Skeletal muscle satellite cell (primary cell): Measurements from ENCODE around the gene EML4.
A peak's percentile ranks its signal among the peaks of the same experiment; 100 is the strongest.
"Not testable (repeated sequence)": the region's sequence is repeated elsewhere in the genome, so short reads cannot be mapped to it uniquely, and the experiment has no call there.

Source experiments
- H3K27me3 ChIP-seq: 2 replicates; pipeline ENCODE4 v1.7.0; 2013; ENCODE audit warnings: low read length; ENCODE audit not compliant: control insufficient read depth, insufficient read depth
- H3K36me3 ChIP-seq: 2 replicates; pipeline ENCODE4 v1.7.0; 2013; ENCODE audit warnings: mild to moderate bottlenecking, control low read depth, low read length; ENCODE audit not compliant: insufficient read depth
- H3K4me1 ChIP-seq: 2 replicates; pipeline ENCODE4 v1.7.0; 2013; ENCODE audit warnings: low read length; ENCODE audit not compliant: control insufficient read depth, insufficient read depth
- H3K4me2 ChIP-seq: 2 replicates; pipeline ENCODE4 v1.7.0; 2013; ENCODE audit warnings: mild to moderate bottlenecking, low read length
- H3K4me3 ChIP-seq: 2 replicates; pipeline ENCODE4 v1.7.0; 2013; ENCODE audit warnings: low read length
- H3K9ac ChIP-seq: 2 replicates; pipeline ENCODE4 v1.7.0; 2013; ENCODE audit warnings: mild to moderate bottlenecking, low read depth, low read length, moderate library complexity
- H3K9me3 ChIP-seq: replicated peaks from 2 replicates; pipeline ENCODE4 v1.7.0; 2013; ENCODE audit warnings: mild to moderate bottlenecking, control low read depth, low read length

Gene EML4

DNA sequence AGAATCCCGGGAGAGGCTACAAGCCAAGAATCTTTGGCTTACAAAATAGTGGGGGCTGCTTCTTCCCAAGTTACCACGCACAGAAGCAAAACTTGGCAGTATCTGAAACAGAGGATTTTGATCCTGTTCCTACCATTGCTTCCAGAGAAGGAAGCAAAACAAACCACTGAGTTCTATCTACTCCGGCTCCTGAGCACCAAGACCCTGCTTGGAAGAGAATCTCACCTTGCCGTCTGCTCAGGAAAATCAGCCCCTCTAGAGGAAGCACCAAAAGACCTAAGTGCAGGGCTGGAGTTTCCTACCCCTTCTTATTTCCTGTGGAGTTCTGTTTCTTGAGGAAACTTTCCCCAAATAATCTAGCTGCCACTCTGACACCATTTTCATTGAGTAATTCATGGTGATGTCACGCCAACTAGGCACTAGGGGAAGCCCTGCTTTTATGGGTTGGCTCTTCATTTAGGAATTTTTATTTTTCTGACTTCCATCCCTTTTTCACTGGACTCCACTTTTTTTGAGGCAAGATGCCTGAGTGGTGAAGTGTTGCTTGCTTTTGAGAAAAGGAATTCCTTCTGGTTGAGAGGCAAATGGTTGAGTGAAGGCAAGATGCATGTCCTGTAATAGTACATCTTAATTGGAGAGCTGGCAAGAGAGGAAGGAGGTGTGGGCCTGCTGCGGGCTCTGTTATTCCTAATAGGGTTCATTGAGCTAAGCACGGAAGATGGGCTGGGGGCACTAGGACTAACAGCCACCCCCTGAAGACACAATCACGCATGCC is 36.8 kb upstream of the EML4 start:
- peak overlapping the region; percentile 36 for H3K9ac ChIP-seq
- H3K4me3 ChIP-seq: peak overlapping the region; percentile 50
- peaks cover 42% of the 10 kb centered on the region for H3K4me1 ChIP-seq
- no peaks in the 10 kb centered on the region for H3K9me3 ChIP-seq
- no peaks in the 10 kb centered on the region for H3K36me3 ChIP-seq
- no peaks in the 10 kb centered on the region for H3K27me3 ChIP-seq
- peak overlapping the region; percentile 82 for H3K4me2 ChIP-seq

- Histone ChIP-seq H3K4me2 (peak overlapping the region; percentile 82), H3K4me3 (peak overlapping the region; percentile 50), H3K36me3 (no peaks in the 10 kb centered on the region), H3K9me3 (no peaks in the 10 kb centered on the region), H3K9ac (peak overlapping the region; percentile 33), H3K27me3 (no peaks in the 10 kb centered on the region), H3K4me1 (peaks cover 40% of the 10 kb centered on the region)
Observed at GRCh38 chr2:42132966-42133641, 36.0 kb upstream of the EML4 start.

DNA sequence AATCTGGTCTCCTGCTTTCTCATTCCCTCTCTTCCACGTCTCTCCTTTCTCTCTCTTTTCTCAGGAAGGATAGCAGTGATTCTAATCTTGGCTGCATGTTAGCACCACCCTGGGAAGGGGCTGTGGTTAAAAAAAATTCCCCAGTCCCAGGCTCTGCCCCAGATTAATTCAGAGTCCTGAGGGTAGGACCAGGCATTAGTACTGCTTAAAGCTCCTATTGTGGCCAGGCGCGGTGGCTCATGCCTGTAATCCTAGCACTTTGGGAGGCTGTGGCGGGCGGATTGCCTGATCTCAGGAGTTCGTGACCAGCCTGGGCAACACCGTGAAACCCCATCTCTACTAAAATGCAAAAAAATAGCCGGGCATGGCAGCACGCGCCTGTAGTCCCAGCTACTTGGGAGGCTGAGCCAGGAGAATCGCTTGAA is 35.4 kb upstream of the EML4 start:
- Histone ChIP-seq H3K4me1 (peaks cover 40% of the 10 kb centered on the region), H3K9me3 (no peaks in the 10 kb centered on the region), H3K4me2 (peak overlapping the region; percentile 82), H3K27me3 (no peaks in the 10 kb centered on the region), H3K36me3 (no peaks in the 10 kb centered on the region), H3K9ac (no peak overlapping the region), H3K4me3 (no peak overlapping the region)

DNA sequence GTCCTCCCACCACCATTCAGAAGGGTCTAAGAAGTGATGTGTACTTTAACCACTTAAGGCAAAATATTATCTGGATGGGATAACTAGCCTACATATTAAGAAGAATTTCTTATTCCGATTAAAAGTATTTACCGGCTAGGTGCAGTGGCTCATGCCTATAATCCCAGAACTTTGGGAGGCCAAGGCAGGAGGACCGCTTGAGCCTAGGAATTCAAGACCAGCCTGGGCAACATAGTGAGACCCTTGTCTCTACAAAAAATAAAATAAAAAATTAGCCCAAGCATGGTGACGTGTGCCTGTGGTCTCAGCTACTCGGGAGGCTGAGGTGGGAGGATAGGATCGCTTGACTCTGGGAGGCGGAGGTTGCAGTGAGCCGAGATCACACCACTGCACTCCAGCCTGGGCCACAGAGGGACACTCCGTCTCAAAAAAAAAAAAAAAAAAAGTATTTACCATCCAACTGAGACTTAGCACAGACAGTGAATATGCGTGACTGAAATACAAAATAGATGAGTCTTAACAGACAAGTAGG is 34.7 kb upstream of the EML4 start:
- H3K9ac ChIP-seq, H3K4me3 ChIP-seq, H3K27me3 ChIP-seq, H3K4me2 ChIP-seq, H3K36me3 ChIP-seq, H3K9me3 ChIP-seq: not testable (repeated sequence)
- peaks cover 40% of the 10 kb centered on the region for H3K4me1 ChIP-seq

DNA sequence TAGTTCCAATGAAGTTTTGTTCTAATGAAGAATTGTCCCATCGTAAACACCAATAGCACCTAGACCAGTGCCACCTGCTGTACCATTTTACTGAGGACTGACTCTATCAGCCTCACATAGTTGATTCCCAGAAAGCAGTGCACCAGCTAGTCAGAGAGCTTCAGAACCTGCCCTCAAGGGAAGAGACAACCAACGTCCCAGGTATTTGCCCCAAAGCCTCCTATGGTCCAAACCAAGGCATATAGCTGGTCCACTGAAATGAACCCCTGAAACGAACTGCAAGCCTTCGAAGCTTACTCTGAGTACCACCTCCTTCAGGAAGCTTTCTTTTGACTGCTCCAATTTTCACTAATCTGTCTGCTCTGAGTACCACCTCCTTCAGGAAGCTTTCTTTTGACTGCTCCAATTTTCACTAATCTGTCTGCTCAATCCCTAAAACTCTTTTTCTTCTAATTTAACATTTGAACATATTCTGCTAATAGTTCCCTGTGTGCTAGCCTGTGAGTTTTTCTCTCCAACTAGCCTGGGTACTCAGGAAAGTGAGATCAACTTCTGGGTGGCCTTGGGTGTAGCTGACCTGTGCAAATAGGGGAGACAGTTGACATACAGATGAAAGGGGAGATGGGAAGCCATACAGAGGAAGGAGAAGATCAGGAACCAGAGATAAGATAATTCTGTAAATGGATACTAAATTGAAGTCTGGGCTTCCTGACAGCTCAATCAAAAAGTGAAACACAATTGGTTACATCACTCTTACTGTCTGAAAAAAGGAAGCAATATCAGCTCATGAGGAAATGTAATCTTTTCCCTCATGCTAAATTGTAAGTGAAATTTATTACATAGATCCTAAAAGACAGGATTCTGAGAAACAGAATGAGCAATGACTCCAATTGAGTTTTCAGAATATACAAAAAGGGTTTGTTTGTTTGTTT is 33.5 kb upstream of the EML4 start:
- Histone ChIP-seq H3K27me3 (no peaks in the 10 kb centered on the region), H3K4me2 (no peak overlapping the region), H3K36me3 (no peaks in the 10 kb centered on the region), H3K9me3 (no peaks in the 10 kb centered on the region), H3K4me1 (peaks cover 40% of the 10 kb centered on the region), H3K4me3 (no peak overlapping the region), H3K9ac (no peak overlapping the region)

- Histone ChIP-seq H3K4me3 (no peak overlapping the region), H3K27me3 (no peaks in the 10 kb centered on the region), H3K4me1 (peaks cover 47% of the 10 kb centered on the region), H3K36me3 (no peaks in the 10 kb centered on the region), H3K9ac (no peak overlapping the region), H3K9me3 (no peaks in the 10 kb centered on the region), H3K4me2 (no peak overlapping the region)
Observed at GRCh38 chr2:42136782-42137124, 32.4 kb upstream of the EML4 start.

GRCh38 chr2:42137125-42137841 is 31.9 kb upstream of the EML4 start:
- Histone ChIP-seq H3K4me3 (no peak overlapping the region), H3K36me3 (no peaks in the 10 kb centered on the region), H3K27me3 (no peaks in the 10 kb centered on the region), H3K4me2 (no peak overlapping the region), H3K9ac (no peak overlapping the region), H3K4me1 (peaks cover 45% of the 10 kb centered on the region), H3K9me3 (no peaks in the 10 kb centered on the region)

DNA sequence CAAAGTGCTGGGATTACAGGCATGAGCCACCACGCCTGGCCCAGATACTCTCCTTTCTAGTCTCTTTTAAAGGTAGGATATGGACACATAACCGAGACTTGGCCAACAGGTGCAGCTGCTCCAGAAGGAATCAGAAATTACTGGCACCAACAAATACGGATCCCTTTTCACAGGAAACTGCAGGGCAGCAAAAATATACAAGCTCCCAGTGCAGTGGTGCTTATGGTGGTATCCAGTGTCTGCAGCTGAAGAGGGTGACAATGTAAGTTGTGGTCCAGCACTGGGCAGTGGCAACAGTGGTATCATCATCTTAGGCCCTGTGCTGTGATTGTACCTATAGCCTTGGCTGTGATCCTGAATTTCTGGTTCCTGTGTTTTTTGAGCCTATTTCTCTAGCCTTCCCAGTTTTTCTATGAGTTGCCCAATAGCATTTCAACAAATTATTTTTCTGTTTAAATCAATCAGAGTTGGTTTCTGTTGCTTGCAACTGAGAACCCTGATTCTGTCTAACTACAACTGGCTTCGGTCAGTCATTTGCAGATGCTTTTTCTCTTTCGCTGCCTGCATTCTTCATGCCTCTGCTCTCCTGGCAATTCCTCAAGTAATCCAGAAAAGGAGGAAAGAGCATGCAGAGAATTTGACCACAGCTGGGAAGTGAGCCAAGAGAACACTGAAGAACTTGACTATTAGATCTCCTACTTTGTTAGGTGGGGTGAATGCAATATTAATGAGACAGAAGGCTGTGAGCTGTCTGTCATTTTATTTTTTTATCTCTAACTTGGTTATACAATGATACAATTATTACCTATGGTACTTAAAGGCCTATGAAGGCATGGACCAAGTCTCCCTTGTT is 30.8 kb upstream of the EML4 start:
- Histone ChIP-seq H3K27me3 (no peaks in the 10 kb centered on the region), H3K36me3 (no peaks in the 10 kb centered on the region), H3K4me2 (peak overlapping the region; percentile 17), H3K9ac (no peak overlapping the region), H3K4me3 (no peak overlapping the region), H3K9me3 (no peaks in the 10 kb centered on the region), H3K4me1 (peaks cover 43% of the 10 kb centered on the region)

- Histone ChIP-seq H3K36me3 (no peaks in the 10 kb centered on the region), H3K4me3 (no peak overlapping the region), H3K4me2 (no peak overlapping the region), H3K4me1 (peaks cover 40% of the 10 kb centered on the region), H3K27me3 (no peaks in the 10 kb centered on the region), H3K9ac (no peak overlapping the region), H3K9me3 (no peaks in the 10 kb centered on the region)
Observed at GRCh38 chr2:42139101-42139500, 30.1 kb upstream of the EML4 start.

- Histone ChIP-seq H3K4me3 (no peak overlapping the region), H3K4me2 (no peak overlapping the region), H3K27me3 (no peaks in the 10 kb centered on the region), H3K4me1 (peaks cover 40% of the 10 kb centered on the region), H3K9ac (no peak overlapping the region), H3K36me3 (no peaks in the 10 kb centered on the region), H3K9me3 (no peaks in the 10 kb centered on the region)
Observed at GRCh38 chr2:42140496-42140895, 28.7 kb upstream of the EML4 start.
